ENCODE measurements around the gene GTF3C2.
A peak's percentile ranks its signal among the peaks of the same experiment; 100 is the strongest.

Gene GTF3C2

DNA sequence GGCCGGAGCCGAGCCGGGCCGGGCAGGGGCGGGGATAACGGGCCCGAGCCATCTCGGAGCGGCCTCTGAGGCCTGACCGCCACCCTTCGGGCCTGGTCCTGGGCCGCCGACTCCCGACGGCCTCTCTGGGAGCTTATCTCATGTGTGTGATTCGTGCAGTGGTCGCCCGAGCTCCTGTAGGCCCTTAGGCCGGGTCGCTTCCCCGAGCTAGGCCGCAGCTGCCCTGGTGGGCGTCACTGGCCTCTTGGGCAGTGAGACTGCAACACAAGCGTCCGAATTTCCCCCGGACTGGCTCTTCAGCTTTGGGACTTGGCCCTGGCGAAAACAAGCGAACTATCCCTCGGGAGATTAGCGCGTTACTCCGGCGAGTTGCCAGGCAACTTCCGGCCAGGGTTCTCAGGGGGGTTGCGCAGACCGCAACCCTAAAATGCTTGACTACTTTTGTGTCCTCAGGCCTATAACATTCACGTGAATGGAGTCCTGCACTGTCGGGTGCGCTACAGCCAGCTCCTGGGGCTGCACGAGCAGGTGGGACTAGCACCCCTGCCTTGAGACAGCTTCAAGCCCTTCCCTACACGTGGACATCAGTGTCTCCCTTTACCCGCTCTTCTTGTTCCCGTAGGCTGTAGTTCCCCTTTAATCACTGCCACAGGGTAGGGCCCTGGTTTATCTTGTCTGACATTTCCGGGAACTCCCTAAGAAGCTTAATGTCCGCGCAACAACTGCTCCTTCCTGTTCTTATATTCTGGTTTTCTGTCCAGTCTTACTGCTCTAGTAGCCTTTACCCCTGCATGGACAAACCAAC, 14.5 kb upstream of the GTF3C2 start:
- DNase-seq (ENCODE audit: extremely low read depth, low read depth): no peak
- TF ChIP-seq, protein P1, sequence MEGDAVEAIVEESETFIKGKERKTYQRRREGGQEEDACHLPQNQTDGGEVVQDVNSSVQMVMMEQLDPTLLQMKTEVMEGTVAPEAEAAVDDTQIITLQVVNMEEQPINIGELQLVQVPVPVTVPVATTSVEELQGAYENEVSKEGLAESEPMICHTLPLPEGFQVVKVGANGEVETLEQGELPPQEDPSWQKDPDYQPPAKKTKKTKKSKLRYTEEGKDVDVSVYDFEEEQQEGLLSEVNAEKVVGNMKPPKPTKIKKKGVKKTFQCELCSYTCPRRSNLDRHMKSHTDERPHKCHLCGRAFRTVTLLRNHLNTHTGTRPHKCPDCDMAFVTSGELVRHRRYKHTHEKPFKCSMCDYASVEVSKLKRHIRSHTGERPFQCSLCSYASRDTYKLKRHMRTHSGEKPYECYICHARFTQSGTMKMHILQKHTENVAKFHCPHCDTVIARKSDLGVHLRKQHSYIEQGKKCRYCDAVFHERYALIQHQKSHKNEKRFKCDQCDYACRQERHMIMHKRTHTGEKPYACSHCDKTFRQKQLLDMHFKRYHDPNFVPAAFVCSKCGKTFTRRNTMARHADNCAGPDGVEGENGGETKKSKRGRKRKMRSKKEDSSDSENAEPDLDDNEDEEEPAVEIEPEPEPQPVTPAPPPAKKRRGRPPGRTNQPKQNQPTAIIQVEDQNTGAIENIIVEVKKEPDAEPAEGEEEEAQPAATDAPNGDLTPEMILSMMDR (IDR thresholded peaks at IDR 0.05; ENCODE audit: low read depth, low read length, missing control alignments): no peak
- H3K4me3 ChIP-seq (replicated peaks; ENCODE audit: low read depth, low read length): peak overlapping the region; percentile 92

GRCh38 chr2:27370026-27370815, 13.7 kb upstream of the GTF3C2 start, which contains the start of the genes EIF2B4 and SNX17:
EIF2B4 (minus strand) TSS chr2:27370338; CDS start chr2:27370314, 24 bp downstream.
SNX17 (plus strand) TSS chr2:27370616; CDS start chr2:27370744, 128 bp downstream.
- H3K4me3 ChIP-seq (replicated peaks; ENCODE audit: low read depth, low read length): peak within 1 kb of the TSS; percentile 92
- TF ChIP-seq, protein P1 (IDR thresholded peaks at IDR 0.05; ENCODE audit: low read depth, low read length, missing control alignments): peak; percentile 77
- DNase-seq (ENCODE audit: extremely low read depth, low read depth): peak; percentile 98

GRCh38 chr2:27369471-27370025, 13.0 kb upstream of the GTF3C2 start:
- no peak for DNase-seq (ENCODE audit: extremely low read depth, low read depth)
- TF ChIP-seq, protein P1 (IDR thresholded peaks at IDR 0.05; ENCODE audit: low read depth, low read length, missing control alignments): no peak
- H3K4me3 ChIP-seq (replicated peaks; ENCODE audit: low read depth, low read length): peak overlapping the region; percentile 92

DNA sequence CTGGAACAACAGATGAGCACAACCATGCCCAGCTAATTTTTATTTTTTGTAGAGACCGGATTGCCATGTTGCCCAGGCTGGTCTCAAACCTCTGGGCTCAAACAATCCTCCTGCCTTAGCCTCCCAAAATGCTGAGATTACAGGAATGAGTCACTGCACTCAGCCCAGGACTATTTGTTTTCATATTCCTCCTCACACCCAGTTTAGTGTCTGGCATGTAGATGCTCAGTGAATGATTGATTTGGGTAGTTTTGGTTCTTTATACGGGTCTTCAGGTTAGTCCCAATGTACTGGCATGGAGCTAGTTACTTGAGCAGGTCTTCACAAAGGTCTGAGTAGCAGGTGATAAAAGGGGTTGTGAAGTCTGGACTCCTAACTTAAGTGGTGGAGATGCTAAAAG, 7.4 kb upstream of the GTF3C2 start:
- no peak for DNase-seq (ENCODE audit: extremely low read depth, low read depth)
- TF ChIP-seq, protein P1 (IDR thresholded peaks at IDR 0.05; ENCODE audit: low read depth, low read length, missing control alignments): no peak
- H3K4me3 ChIP-seq (replicated peaks; ENCODE audit: low read depth, low read length): no peak overlapping the region

DNA sequence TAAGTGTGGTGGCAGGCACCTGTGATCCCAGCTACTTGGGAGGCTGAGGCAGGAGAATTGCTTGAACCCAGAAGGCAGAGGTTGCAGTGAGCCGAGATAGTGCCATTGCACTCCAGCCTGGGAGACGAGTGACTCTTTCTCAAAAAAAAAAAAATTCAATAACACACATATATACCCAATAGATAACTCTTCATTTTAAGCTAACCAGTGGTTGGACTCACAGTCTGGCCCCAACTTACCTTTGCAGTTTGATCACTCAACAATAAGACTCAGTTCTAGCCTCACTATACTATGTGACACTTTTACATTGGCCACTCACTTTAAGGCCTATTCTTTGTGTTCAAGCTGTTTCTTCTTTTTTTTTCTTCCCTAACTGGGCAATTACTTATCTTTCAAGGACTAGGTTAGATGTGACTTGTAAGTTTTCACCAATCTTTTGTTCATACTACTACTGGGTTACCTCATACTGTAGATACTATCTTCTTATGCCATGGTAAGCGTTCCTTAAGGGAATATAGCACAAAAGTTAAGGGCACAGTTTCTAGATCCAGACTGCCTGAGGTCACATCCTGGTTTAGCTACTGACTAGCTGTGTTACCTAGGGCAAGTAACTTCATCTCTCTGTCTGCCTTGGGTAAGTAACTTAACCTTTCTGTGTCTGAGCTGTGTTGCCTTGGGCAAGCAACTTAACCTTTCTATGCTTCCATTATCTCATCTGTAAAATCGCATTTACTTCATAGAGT, 6.3 kb upstream of the GTF3C2 start:
- TF ChIP-seq, protein P1 (IDR thresholded peaks at IDR 0.05; ENCODE audit: low read depth, low read length, missing control alignments): no peak
- no peak for DNase-seq (ENCODE audit: extremely low read depth, low read depth)
- no peak overlapping the region for H3K4me3 ChIP-seq (replicated peaks; ENCODE audit: low read depth, low read length)

GRCh38 chr2:27356056-27356381, 545 bp downstream of the GTF3C2 start:
- TF ChIP-seq, protein P1 (IDR thresholded peaks at IDR 0.05; ENCODE audit: low read depth, low read length, missing control alignments): no peak
- DNase-seq (ENCODE audit: extremely low read depth, low read depth): no peak
- peak overlapping the region; percentile 84 for H3K4me3 ChIP-seq (replicated peaks; ENCODE audit: low read depth, low read length)
